Ishikawa (cell line): ENCODE results near the gene ATXN1.

ENCODE experiments used
- CEBPB ChIP-seq: IDR thresholded peaks from 2 replicates; pipeline ENCODE4 v1.6.1; 2012
- CREB1 ChIP-seq: IDR thresholded peaks from 2 replicates; pipeline ENCODE4 v1.6.1; 2012; ENCODE audit warnings: low read depth
- EGR1 ChIP-seq: IDR thresholded peaks from 2 replicates; pipeline ENCODE4 v1.6.1; 2012
- EP300 ChIP-seq: IDR thresholded peaks from 2 replicates; pipeline ENCODE4 v1.6.1; 2012; ENCODE audit warnings: borderline replicate concordance
- FOXM1 ChIP-seq: IDR thresholded peaks from 2 replicates; pipeline ENCODE4 v1.6.1; 2012; ENCODE audit warnings: low read depth, borderline replicate concordance
- NFIC ChIP-seq: IDR thresholded peaks from 2 replicates; pipeline ENCODE4 v1.6.1; 2012
- RAD21 ChIP-seq: IDR thresholded peaks from 2 replicates; pipeline ENCODE4 v1.6.1; 2012; ENCODE audit warnings: low read depth
- TAF1 ChIP-seq: IDR thresholded peaks from 2 replicates; pipeline ENCODE4 v1.6.1; 2012; ENCODE audit warnings: low read depth, mild to moderate bottlenecking
- TCF12 ChIP-seq: IDR thresholded peaks from 2 replicates; pipeline ENCODE4 v1.6.1; 2012; ENCODE audit warnings: low read depth
- TEAD4 ChIP-seq: IDR thresholded peaks from 2 replicates; pipeline ENCODE4 v1.6.1; 2012
- YY1 ChIP-seq: IDR thresholded peaks from 2 replicates; pipeline ENCODE4 v1.6.1; 2012; ENCODE audit warnings: low read depth
- ZBTB7A ChIP-seq: IDR thresholded peaks from 2 replicates; pipeline ENCODE4 v1.6.1; 2012; ENCODE audit warnings: low read depth
- TF ChIP-seq, protein P1 (sequence below): IDR thresholded peaks from 2 replicates; pipeline ENCODE4 v1.6.1; 2012; ENCODE audit warnings: low read depth, mild to moderate bottlenecking
- TF ChIP-seq, protein P2 (sequence below): IDR thresholded peaks from 2 replicates; pipeline ENCODE4 v1.6.1; 2012
- TF ChIP-seq, protein P3 (sequence below): IDR thresholded peaks from 2 replicates; pipeline ENCODE4 v1.6.1; 2012

The ATXN1 gene

DNA sequence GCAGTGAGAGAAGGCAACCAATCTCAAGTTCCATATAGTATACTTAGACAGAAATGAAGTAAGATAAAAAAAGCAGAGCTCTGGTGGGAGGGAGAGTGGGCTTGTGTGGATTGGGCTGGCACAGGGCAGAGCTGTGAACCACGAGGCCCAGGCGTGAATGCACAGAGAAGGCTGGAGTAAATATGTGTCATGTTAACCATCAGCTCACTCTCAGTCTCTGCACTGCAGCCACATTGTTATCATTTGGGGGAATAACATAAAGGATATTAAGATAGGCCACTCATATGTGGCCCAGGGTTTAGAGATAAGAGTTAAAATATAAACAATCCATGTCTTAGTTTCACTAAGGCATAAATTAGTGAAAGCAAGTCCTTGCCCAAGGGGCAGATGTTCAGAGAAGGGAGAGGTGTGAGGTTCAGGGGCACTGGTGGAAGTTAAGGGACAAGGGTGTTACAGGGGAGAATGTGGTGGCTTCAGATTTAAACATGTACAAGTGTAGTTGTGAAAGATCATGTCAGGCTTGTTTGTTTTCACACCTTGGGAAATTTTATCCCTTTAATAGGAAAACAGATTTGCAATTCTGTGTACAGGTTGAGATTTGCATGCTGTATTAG lies 508.5 kb downstream of the ATXN1 start:
- TF ChIP-seq RAD21 (no peak), ZBTB7A (no peak), CEBPB (no peak), TCF12 (no peak)

DNA sequence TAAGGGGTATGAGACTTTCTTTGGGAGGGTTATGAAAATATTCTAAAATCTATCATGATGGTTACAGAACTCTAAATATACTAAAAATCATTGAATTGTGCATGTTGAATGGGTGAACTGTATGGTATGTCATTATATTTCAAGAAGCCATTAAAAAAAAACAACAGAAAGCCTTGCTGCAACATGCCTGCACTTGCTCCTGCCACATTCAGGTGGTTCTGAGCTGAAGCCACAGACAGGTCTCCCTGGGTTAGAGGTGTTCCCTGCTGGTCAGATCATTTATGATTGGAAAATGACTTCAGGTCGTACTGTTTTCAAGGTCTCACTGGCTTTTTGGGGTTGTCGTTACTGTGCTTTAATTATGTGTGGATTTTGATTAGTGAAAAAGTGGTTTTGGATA lies 509.6 kb downstream of the ATXN1 start:
- no peak for TF ChIP-seq FOXM1
- no peak for TF ChIP-seq RAD21
- no peak for TF ChIP-seq CEBPB
- TF ChIP-seq NFIC = no peak
- TF ChIP-seq, protein P1, sequence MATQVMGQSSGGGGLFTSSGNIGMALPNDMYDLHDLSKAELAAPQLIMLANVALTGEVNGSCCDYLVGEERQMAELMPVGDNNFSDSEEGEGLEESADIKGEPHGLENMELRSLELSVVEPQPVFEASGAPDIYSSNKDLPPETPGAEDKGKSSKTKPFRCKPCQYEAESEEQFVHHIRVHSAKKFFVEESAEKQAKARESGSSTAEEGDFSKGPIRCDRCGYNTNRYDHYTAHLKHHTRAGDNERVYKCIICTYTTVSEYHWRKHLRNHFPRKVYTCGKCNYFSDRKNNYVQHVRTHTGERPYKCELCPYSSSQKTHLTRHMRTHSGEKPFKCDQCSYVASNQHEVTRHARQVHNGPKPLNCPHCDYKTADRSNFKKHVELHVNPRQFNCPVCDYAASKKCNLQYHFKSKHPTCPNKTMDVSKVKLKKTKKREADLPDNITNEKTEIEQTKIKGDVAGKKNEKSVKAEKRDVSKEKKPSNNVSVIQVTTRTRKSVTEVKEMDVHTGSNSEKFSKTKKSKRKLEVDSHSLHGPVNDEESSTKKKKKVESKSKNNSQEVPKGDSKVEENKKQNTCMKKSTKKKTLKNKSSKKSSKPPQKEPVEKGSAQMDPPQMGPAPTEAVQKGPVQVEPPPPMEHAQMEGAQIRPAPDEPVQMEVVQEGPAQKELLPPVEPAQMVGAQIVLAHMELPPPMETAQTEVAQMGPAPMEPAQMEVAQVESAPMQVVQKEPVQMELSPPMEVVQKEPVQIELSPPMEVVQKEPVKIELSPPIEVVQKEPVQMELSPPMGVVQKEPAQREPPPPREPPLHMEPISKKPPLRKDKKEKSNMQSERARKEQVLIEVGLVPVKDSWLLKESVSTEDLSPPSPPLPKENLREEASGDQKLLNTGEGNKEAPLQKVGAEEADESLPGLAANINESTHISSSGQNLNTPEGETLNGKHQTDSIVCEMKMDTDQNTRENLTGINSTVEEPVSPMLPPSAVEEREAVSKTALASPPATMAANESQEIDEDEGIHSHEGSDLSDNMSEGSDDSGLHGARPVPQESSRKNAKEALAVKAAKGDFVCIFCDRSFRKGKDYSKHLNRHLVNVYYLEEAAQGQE = no peak
- no peak for TF ChIP-seq YY1
- TF ChIP-seq TAF1 = no peak
- no peak for TF ChIP-seq TEAD4
- TF ChIP-seq, protein P2, sequence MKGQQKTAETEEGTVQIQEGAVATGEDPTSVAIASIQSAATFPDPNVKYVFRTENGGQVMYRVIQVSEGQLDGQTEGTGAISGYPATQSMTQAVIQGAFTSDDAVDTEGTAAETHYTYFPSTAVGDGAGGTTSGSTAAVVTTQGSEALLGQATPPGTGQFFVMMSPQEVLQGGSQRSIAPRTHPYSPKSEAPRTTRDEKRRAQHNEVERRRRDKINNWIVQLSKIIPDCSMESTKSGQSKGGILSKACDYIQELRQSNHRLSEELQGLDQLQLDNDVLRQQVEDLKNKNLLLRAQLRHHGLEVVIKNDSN = no peak
- TF ChIP-seq, protein P3, sequence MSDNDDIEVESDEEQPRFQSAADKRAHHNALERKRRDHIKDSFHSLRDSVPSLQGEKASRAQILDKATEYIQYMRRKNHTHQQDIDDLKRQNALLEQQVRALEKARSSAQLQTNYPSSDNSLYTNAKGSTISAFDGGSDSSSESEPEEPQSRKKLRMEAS = no peak
- no peak for TF ChIP-seq EP300
- no peak for TF ChIP-seq CREB1
- TF ChIP-seq EGR1 = no peak
- TF ChIP-seq ZBTB7A = no peak
- TF ChIP-seq TCF12 = no peak

DNA sequence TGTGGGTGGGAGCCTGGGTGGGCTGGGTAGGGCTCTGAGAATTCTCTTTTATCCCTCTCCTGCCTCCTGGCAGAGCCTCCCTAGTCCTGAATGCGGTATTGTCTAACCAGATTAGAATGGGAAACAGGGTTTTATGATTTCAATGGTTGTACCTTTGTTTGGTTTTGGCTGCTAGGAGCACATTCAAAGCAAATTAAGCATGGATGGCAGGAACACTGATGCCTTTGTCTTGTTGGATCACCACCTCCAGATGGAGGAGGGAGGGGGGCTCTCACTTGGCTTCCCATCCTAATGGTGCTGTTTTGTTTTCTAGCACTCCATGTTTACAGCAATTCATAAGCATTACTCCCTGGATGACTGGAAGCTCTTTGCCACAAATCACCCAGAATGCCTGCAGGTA lies 511.3 kb downstream of the ATXN1 start:
- TF ChIP-seq CEBPB (no peak), NFIC (no peak), ZBTB7A (no peak), EP300 (no peak), CREB1 (no peak), TEAD4 (no peak), FOXM1 (no peak), TCF12 (no peak), YY1 (no peak), TAF1 (no peak)
- TF ChIP-seq, protein P1 = no peak
- TF ChIP-seq, protein P3 = no peak
- TF ChIP-seq, protein P2 = no peak
